ENCODE results near the gene RIPOR1. TPM values are rescaled to one million over a fixed set of nuclear protein-coding genes. Genes with fewer than 3 reads are reported as not detected.

Gene RIPOR1
- total and polyA plus RNA-seq, 2 of the 4 experiments (the other 2 are of a cell fraction) = 9.5 to 41.3 TPM

Small RNAs within 50 kb of the gene (microRNA-seq; reads per million reads assigned to microRNA genes)
- not detected for gene AC027682.3 (ENCODE audit: insufficient read depth, insufficient read length)

Small RNAs within 50 kb of the gene (small RNA-seq; reads per million reads assigned to genes)
- gene AC027682.3 = 0 reads per million in 5 experiments

Other genes with a start within 250 kb of the RIPOR1 start
- 8.3 and 14.0 TPM in 2 replicates for gene PLEKHG4, start 249.3 kb upstream of the RIPOR1 start, total RNA-seq (2012; rRNA removed)
- gene PLEKHG4, start 249.3 kb upstream of the RIPOR1 start, polyA plus RNA-seq (2012; rRNA removed) = 50.7 and 56.8 TPM in 2 replicates
- gene KCTD19, start 202.1 kb upstream of the RIPOR1 start, total RNA-seq (2012; rRNA removed) = under 0.01 TPM in 1 of 2 replicates, not detected in the other
- gene KCTD19, start 202.1 kb upstream of the RIPOR1 start, polyA plus RNA-seq (2012; rRNA removed) = 0.07 and 0.36 TPM in 2 replicates
- gene LRRC36, start 202.0 kb upstream of the RIPOR1 start, total RNA-seq (2012; rRNA removed) = 0.18 TPM in 1 of 2 replicates, not detected in the other
- 0.20 and 0.29 TPM in 2 replicates for gene LRRC36, start 202.0 kb upstream of the RIPOR1 start, polyA plus RNA-seq (2012; rRNA removed)
- gene TPPP3, start 135.3 kb upstream of the RIPOR1 start, total RNA-seq (2012; rRNA removed) = 0.54 and 0.56 TPM in 2 replicates
- 2.2 and 2.4 TPM in 2 replicates for gene TPPP3, start 135.3 kb upstream of the RIPOR1 start, polyA plus RNA-seq (2012; rRNA removed)
- 1.7 and 2.0 TPM in 2 replicates for gene ZDHHC1, start 112.4 kb upstream of the RIPOR1 start, total RNA-seq (2012; rRNA removed)
- gene ZDHHC1, start 112.4 kb upstream of the RIPOR1 start, polyA plus RNA-seq (2012; rRNA removed) = 5.9 and 6.1 TPM in 2 replicates
- gene HSD11B2, start 97.7 kb upstream of the RIPOR1 start, total RNA-seq (2012; rRNA removed) = not detected in 2 replicates
- gene HSD11B2, start 97.7 kb upstream of the RIPOR1 start, polyA plus RNA-seq (2012; rRNA removed) = 0.26 and 0.27 TPM in 2 replicates
- 112 and 128 TPM in 2 replicates for gene ATP6V0D1, start 47.7 kb upstream of the RIPOR1 start, total RNA-seq (2012; rRNA removed)
- gene ATP6V0D1, start 47.7 kb upstream of the RIPOR1 start, polyA plus RNA-seq (2012; rRNA removed) = 123 and 124 TPM in 2 replicates
- not detected in 2 replicates for gene AGRP, start 45.3 kb upstream of the RIPOR1 start, total RNA-seq (2012; rRNA removed)
- not detected in 2 replicates for gene AGRP, start 45.3 kb upstream of the RIPOR1 start, polyA plus RNA-seq (2012; rRNA removed)
- 22.8 and 26.4 TPM in 2 replicates for gene CTCF, start 33.7 kb downstream of the RIPOR1 start, total RNA-seq (2012; rRNA removed)
- 16.1 and 16.7 TPM in 2 replicates for gene CTCF, start 33.7 kb downstream of the RIPOR1 start, polyA plus RNA-seq (2012; rRNA removed)
- gene CARMIL2, start 116.3 kb downstream of the RIPOR1 start, total RNA-seq (2012; rRNA removed) = 0.18 and 0.28 TPM in 2 replicates
- 0.77 and 0.97 TPM in 2 replicates for gene CARMIL2, start 116.3 kb downstream of the RIPOR1 start, polyA plus RNA-seq (2012; rRNA removed)
- gene ACD, start 131.4 kb downstream of the RIPOR1 start, total RNA-seq (2012; rRNA removed) = 12.8 and 15.6 TPM in 2 replicates
- gene ACD, start 131.4 kb downstream of the RIPOR1 start, polyA plus RNA-seq (2012; rRNA removed) = 31.1 and 38.9 TPM in 2 replicates
- 0.28 and 0.36 TPM in 2 replicates for gene PARD6A, start 132.1 kb downstream of the RIPOR1 start, total RNA-seq (2012; rRNA removed)
- gene PARD6A, start 132.1 kb downstream of the RIPOR1 start, polyA plus RNA-seq (2012; rRNA removed) = 0.55 and 0.65 TPM in 2 replicates
- gene ENKD1, start 137.9 kb downstream of the RIPOR1 start, total RNA-seq (2012; rRNA removed) = 2.9 and 3.1 TPM in 2 replicates
- 6.3 and 7.8 TPM in 2 replicates for gene ENKD1, start 137.9 kb downstream of the RIPOR1 start, polyA plus RNA-seq (2012; rRNA removed)
- gene C16orf86, start 138.0 kb downstream of the RIPOR1 start, total RNA-seq (2012; rRNA removed) = 0.28 and 0.54 TPM in 2 replicates
- 0.63 and 0.70 TPM in 2 replicates for gene C16orf86, start 138.0 kb downstream of the RIPOR1 start, polyA plus RNA-seq (2012; rRNA removed)
- gene GFOD2, start 190.5 kb downstream of the RIPOR1 start, total RNA-seq (2012; rRNA removed) = 15.8 and 18.1 TPM in 2 replicates
- gene GFOD2, start 190.5 kb downstream of the RIPOR1 start, polyA plus RNA-seq (2012; rRNA removed) = 12.3 and 13.3 TPM in 2 replicates

Data from IMR-90 (cell line).